ENCODE measurements around the gene NME7.
"Not testable (repeated sequence)": the region's sequence is repeated elsewhere in the genome, so short reads cannot be mapped to it uniquely, and the experiment has no call there.

NME7 gene

DNA sequence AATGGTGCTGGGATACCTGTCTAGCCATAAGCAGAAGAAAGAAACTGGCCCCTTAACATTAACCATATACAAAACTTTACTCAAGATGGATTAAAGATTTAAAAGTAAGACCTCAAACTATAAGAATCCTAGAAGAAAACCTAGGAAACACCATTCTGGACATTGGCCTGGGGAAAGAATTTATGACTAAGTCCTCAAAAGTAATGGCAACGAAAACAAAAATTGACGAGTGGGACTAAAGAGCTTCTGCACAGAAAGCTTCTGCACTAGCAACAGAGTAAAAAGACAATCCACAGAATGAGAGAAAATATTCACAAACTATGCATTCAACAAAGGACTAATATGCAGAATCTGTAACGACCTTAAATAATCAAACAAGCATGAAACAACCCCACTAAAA lies 66.7 kb downstream of the NME7 start:
- no peak for DNase-seq

DNA sequence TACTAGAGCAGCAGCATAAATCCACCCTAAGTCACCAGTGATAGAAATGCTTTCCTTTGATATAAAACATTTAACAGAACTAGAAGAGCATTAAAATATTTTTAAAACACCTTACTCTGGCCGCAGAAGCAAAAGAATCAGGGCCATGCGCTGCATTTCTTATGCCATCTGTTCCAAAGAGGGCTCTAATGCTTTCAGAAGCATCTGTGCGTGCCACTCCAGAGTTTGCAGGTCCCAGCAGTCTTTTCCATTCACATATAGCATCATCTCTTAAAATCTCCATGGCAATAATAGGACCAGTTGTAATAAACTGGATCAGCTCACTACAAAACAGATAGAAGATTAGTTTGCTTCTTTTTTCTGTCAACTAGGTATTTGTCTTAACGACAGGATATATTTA lies 69.2 kb downstream of the NME7 start:
- DNase-seq: no peak

- DNase-seq: no peak
Observed at GRCh38 chr1:169295846-169296245, 71.8 kb downstream of the NME7 start.

DNA sequence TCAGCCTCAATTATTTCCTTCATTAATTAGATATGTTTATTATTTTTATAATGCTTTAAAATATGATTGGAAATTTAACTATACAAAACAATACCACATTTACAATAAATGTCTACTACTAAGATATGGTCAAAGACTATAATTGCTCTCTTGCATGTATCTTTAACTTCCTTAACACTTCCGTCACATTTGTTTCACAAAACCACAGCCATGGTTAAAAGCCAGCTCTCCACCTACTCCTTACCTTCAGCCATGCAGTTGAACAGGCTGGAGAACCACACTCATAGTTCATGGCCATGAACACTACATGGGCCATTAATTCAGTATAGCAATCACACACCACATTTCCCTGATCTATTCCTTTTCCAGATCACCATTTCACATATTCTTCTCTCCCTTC lies 72.2 kb downstream of the NME7 start:
- DNase-seq: no peak

- no peak for DNase-seq
Observed at GRCh38 chr1:169289016-169289415, 78.6 kb downstream of the NME7 start.

- DNase-seq: no peak
Observed at GRCh38 chr1:169288011-169288414, 79.6 kb downstream of the NME7 start.

DNA sequence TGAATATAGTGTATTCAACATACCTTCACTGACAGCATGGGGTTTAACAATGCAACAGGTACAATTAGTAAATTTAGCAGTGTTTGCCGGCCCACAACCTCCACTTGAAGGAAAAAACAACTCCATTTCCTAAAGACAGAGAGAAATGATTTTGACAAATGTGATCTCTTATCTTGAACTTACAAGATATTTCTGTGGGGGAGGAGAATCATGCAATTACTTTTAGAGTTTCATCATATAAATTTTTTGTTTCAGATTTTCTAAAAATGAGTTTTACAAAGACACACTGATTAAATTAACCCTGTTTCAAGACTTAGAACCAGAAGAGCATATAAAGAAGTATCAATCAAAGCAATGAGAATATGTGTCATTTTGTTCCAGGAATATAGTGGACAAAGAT lies 80.3 kb downstream of the NME7 start:
- DNase-seq: no peak

DNA sequence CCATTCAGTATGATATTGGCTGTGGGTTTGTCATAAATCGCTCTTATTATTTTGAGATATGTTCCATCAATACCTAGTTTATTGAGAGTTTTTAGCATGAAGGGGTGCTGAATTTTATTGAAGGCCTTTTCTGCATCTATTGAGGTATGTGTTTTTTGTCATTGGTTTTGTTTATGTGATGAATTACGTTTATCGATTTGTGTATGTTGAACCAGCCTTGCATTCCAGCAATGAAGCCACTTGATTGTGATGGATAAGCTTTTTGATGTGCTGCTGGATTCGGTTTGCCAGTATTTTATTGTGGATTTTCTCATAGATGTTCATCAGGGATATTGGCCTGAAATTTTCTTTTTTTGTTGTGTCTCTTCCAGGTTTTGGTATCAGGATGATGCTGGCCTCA lies 86.0 kb downstream of the NME7 start:
- not testable (repeated sequence) for DNase-seq

GRCh38 chr1:169271098-169271497 lies 96.5 kb downstream of the NME7 start:
- DNase-seq: no peak

GRCh38 chr1:169266133-169266532 lies 101.5 kb downstream of the NME7 start:
- DNase-seq: no peak

GRCh38 chr1:169263059-169263458 lies 104.5 kb downstream of the NME7 start:
- DNase-seq: no peak

DNA sequence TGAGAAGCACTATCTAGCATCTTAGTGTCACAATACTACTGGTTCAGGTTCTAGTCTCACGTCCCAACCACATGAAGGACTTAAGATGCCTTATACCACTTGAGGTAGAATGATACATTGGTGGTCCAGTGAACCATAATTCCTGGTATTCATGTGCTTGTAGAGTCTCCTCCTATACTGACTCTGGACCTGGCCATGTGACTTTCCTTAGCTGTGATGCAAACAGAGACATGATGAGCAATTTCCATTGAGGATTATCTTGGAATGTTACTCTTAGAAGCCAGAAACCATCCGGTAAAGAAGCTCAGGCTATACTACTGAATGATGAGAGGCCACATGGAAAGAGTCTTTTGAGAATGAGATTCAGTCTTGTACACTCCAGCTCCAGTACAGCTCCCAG lies 105.7 kb downstream of the NME7 start:
- no peak for DNase-seq

GRCh38 chr1:169260478-169261151 lies 107.0 kb downstream of the NME7 start:
- no peak for DNase-seq

- no peak for DNase-seq
Observed at GRCh38 chr1:169259816-169260215, 107.8 kb downstream of the NME7 start.

- DNase-seq: no peak
Observed at GRCh38 chr1:169250795-169251194, 116.8 kb downstream of the NME7 start.

DNA sequence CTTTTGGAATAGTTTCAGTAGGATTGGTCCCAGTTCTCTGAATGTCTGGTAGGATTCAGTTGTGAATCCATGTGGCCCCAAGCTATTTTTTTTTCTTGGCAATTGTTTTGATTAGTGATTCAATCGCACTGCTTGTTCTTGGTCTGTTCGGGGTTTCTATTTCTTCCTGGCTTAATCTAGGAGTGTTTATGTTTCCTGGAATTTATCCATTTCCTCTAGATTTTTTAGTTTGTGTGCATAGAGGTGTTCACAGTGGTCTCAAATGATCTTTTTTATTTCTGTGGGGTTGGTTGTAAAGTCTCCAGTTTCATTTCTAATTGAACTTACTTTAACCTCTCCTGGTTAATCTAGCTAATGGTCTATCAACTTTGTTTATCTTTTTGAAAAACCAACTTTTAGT lies 117.6 kb downstream of the NME7 start:
- no peak for DNase-seq

GRCh38 chr1:169249611-169250010 lies 118.0 kb downstream of the NME7 start:
- DNase-seq: no peak

DNA sequence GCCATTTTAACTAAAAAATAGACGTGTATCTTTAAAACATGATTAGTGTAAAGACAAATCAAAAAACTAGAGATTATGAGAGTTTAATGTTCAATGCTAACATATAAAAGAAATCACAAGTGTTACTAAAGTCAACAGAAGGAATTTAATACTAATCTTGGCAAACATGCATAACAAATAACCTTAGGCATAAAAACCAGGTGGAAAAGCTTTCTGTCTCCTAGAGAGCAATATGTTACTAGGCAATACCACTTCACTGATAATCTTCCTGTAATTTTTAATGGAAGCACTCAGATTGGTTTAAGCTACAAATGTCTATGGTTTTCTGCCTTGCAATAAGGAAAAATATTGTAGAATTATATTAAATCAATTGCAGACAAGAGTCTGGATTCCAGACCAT lies 121.9 kb downstream of the NME7 start:
- no peak for DNase-seq

GRCh38 chr1:169240449-169241232 lies 127.0 kb downstream of the NME7 start:
- DNase-seq: no peak

GRCh38 chr1:169236880-169237279 lies 130.7 kb downstream of the NME7 start:
- DNase-seq: no peak

DNA sequence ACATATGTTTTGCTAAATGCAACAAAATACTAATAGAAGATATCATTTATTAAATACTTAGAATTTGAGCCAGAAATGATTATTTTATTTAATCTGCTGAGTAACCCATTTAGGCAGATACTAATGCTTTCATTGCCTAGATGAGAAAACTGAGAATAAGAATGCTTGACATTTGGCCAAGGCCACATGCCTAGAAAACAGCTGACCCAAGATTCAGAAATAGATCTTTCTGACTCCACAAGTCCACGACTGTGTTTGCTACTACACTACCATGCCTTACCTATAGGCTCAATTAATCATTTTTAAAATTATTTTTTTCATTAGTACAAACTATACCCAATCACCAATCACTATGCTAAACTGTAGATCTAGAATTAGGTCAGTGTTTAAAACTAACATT lies 131.5 kb downstream of the NME7 start:
- no peak for DNase-seq

- no peak for DNase-seq
Observed at GRCh38 chr1:169235568-169235967, 132.0 kb downstream of the NME7 start.

DNA sequence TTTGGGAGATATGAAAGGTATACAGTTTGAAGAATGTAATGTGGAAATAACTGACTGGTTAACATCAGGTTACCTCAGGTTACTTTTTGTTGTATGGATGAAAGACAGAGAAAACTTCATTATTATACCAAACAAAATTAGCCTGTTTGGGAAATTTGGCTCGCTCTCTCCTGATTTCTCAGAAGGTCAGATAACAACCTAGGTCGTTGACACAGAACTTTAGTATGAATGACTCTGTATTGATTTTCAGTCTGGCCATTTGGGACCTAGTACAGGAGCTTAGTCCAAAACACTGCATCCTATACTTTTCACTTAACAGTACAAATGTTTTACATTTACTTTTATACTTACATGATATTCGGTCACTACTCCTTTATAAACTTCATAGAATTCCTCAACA lies 132.8 kb downstream of the NME7 start:
- no peak for DNase-seq

DNA sequence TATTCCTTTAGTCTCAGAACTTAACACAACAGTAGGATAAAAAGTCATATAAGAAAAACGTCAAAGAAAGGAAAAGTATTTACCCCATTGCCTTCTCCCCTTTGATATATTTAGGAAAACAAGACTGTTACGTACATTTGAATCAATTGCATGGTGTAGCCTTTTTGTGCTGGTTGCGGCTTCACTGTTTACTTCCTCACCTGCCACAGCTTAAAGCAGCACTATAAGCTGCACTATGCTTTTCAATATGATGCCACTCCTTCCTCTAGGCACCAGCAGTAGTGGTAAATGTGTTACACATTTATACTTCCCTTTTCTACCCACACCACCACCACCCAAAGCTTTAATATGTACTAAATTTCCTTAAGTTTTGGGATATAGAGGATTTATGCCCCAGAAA lies 150.0 kb downstream of the NME7 start:
- DNase-seq: no peak

DNA sequence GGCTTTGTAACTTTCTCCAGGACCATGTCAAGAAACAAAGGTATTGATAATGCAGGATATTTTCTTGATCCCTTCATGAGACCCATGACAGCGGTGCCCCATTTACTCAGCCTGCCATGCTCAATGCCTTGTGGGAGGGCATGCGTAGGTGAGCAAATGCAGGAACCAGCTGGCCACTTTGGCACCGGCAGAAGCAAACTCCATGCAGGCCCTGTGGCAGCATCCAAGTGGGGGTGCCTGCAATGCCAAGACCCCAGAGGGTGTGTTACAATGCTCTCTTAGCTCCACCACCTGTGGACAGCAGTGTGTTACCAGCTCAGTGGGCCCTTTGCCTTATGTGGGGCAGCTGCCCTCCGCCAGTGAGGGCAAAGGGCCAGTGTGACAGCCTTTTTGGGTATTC lies 153.0 kb downstream of the NME7 start:
- DNase-seq: no peak
